Measurements from ENCODE around the gene CITED2.
"Not testable (repeated sequence)": the region's sequence is repeated elsewhere in the genome, so short reads cannot be mapped to it uniquely, and the experiment has no call there.

Gene CITED2

GRCh38 chr6:139373154-139373927, 1.1 kb downstream of the CITED2 start:
- H3K36me3 Mint-ChIP-seq, result peaks cover 6% of the 10 kb centered on the region
- H3K4me1 Mint-ChIP-seq, result peaks cover 52% of the 10 kb centered on the region
- H3K27me3 Mint-ChIP-seq, result no peaks in the 10 kb centered on the region
- H3K9me3 Mint-ChIP-seq, result no peaks in the 10 kb centered on the region
- peak overlapping the region; percentile 100 for H3K4me3 Mint-ChIP-seq
- H3K27ac Mint-ChIP-seq, result peak overlapping the region; percentile 100

- Mint-ChIP-seq H3K36me3 (peaks cover 6% of the 10 kb centered on the region), H3K4me3 (peak overlapping the region; percentile 100)
Observed at GRCh38 chr6:139372326-139373153, 1.9 kb downstream of the CITED2 start.

GRCh38 chr6:139371421-139372203, 2.8 kb downstream of the CITED2 start:
- no peaks in the 10 kb centered on the region for H3K9me3 Mint-ChIP-seq
- peak overlapping the region; percentile 100 for H3K4me3 Mint-ChIP-seq
- peaks cover 6% of the 10 kb centered on the region for H3K36me3 Mint-ChIP-seq
- peak overlapping the region; percentile 89 for H3K27ac Mint-ChIP-seq
- no peaks in the 10 kb centered on the region for H3K27me3 Mint-ChIP-seq
- peaks cover 65% of the 10 kb centered on the region for H3K4me1 Mint-ChIP-seq

More at GRCh38 chr6:139372326-139373153, 1.9 kb downstream of the CITED2 start:
- Mint-ChIP-seq H3K27ac (peak overlapping the region; percentile 97), H3K27me3 (no peaks in the 10 kb centered on the region), H3K9me3 (no peaks in the 10 kb centered on the region), H3K4me1 (peaks cover 60% of the 10 kb centered on the region)

GRCh38 chr6:139370999-139371345, 3.5 kb downstream of the CITED2 start:
- no peaks in the 10 kb centered on the region for H3K9me3 Mint-ChIP-seq
- H3K4me3 Mint-ChIP-seq, result peak overlapping the region; percentile 100
- peaks cover 60% of the 10 kb centered on the region for H3K4me1 Mint-ChIP-seq
- H3K27ac Mint-ChIP-seq, result peak overlapping the region; percentile 89
- H3K36me3 Mint-ChIP-seq, result peaks cover 6% of the 10 kb centered on the region
- no peaks in the 10 kb centered on the region for H3K27me3 Mint-ChIP-seq

GRCh38 chr6:139370283-139370998, 4.0 kb downstream of the CITED2 start:
- H3K36me3 Mint-ChIP-seq, result peaks cover 6% of the 10 kb centered on the region
- no peaks in the 10 kb centered on the region for H3K27me3 Mint-ChIP-seq
- peak overlapping the region; percentile 70 for H3K4me3 Mint-ChIP-seq
- peaks cover 55% of the 10 kb centered on the region for H3K4me1 Mint-ChIP-seq
- H3K27ac Mint-ChIP-seq, result peak overlapping the region; percentile 89
- no peaks in the 10 kb centered on the region for H3K9me3 Mint-ChIP-seq

- Mint-ChIP-seq H3K27me3 (no peaks in the 10 kb centered on the region), H3K4me1 (peaks cover 54% of the 10 kb centered on the region), H3K4me3 (peak overlapping the region; percentile 70), H3K27ac (peak overlapping the region; percentile 89), H3K9me3 (no peaks in the 10 kb centered on the region), H3K36me3 (peaks cover 6% of the 10 kb centered on the region)
Observed at GRCh38 chr6:139369568-139370282, 4.7 kb downstream of the CITED2 start.

GRCh38 chr6:139369068-139369467, 5.4 kb downstream of the CITED2 start:
- Mint-ChIP-seq H3K9me3 (no peaks in the 10 kb centered on the region), H3K4me1 (peaks cover 56% of the 10 kb centered on the region), H3K36me3 (peaks cover 3% of the 10 kb centered on the region), H3K27ac (no peak overlapping the region), H3K27me3 (no peaks in the 10 kb centered on the region), H3K4me3 (no peak overlapping the region)

- H3K9me3 Mint-ChIP-seq, result no peaks in the 10 kb centered on the region
- no peaks in the 10 kb centered on the region for H3K27me3 Mint-ChIP-seq
- H3K4me1 Mint-ChIP-seq, result peaks cover 59% of the 10 kb centered on the region
- H3K4me3 Mint-ChIP-seq, result no peak overlapping the region
- H3K27ac Mint-ChIP-seq, result no peak overlapping the region
- H3K36me3 Mint-ChIP-seq, result peaks cover 3% of the 10 kb centered on the region
Observed at GRCh38 chr6:139368661-139369060, 5.8 kb downstream of the CITED2 start.

- Mint-ChIP-seq H3K27ac (peak overlapping the region; percentile 76), H3K9me3 (no peaks in the 10 kb centered on the region), H3K27me3 (no peaks in the 10 kb centered on the region), H3K4me3 (peak overlapping the region; percentile 43), H3K36me3 (peaks cover 3% of the 10 kb centered on the region), H3K4me1 (peaks cover 67% of the 10 kb centered on the region)
Observed at GRCh38 chr6:139367810-139368351, 6.6 kb downstream of the CITED2 start.

- Mint-ChIP-seq H3K9me3 (no peaks in the 10 kb centered on the region), H3K36me3 (no peaks in the 10 kb centered on the region), H3K4me3 (no peak overlapping the region), H3K27ac (peak overlapping the region; percentile 79), H3K27me3 (no peaks in the 10 kb centered on the region), H3K4me1 (peaks cover 65% of the 10 kb centered on the region)
Observed at GRCh38 chr6:139364982-139365379, 9.5 kb downstream of the CITED2 start.

- peak overlapping the region; percentile 79 for H3K27ac Mint-ChIP-seq
- no peak overlapping the region for H3K4me3 Mint-ChIP-seq
- H3K36me3 Mint-ChIP-seq, result no peaks in the 10 kb centered on the region
- no peaks in the 10 kb centered on the region for H3K27me3 Mint-ChIP-seq
- peaks cover 59% of the 10 kb centered on the region for H3K4me1 Mint-ChIP-seq
- no peaks in the 10 kb centered on the region for H3K9me3 Mint-ChIP-seq
Observed at GRCh38 chr6:139364302-139364981, 10.0 kb downstream of the CITED2 start.

GRCh38 chr6:139363797-139364196, 10.7 kb downstream of the CITED2 start:
- Mint-ChIP-seq H3K4me1 (peaks cover 56% of the 10 kb centered on the region), H3K27ac (peak overlapping the region; percentile 2)
- not testable (repeated sequence) for H3K9me3 Mint-ChIP-seq, H3K4me3 Mint-ChIP-seq, H3K27me3 Mint-ChIP-seq, H3K36me3 Mint-ChIP-seq

- not testable (repeated sequence) for H3K9me3 Mint-ChIP-seq, H3K4me3 Mint-ChIP-seq, H3K36me3 Mint-ChIP-seq, H3K27me3 Mint-ChIP-seq
- peaks cover 57% of the 10 kb centered on the region for H3K4me1 Mint-ChIP-seq
- H3K27ac Mint-ChIP-seq, result peak overlapping the region; percentile 36
Observed at GRCh38 chr6:139363123-139363522, 11.3 kb downstream of the CITED2 start.

GRCh38 chr6:139361211-139361610, 13.2 kb downstream of the CITED2 start:
- Mint-ChIP-seq H3K9me3 (no peaks in the 10 kb centered on the region), H3K4me3 (no peak overlapping the region), H3K36me3 (no peaks in the 10 kb centered on the region), H3K4me1 (peaks cover 48% of the 10 kb centered on the region), H3K27ac (no peak overlapping the region), H3K27me3 (no peaks in the 10 kb centered on the region)

Data from activated naive CD4-positive, alpha-beta T cell treated with anti-CD3 and anti-CD28 coated beads, Interleukin-2, amount 50 U/mL, for 24 hours (primary cell).